ENCODE data around the gene CD1E.
"Not testable (repeated sequence)": the region's sequence is repeated elsewhere in the genome, so short reads cannot be mapped to it uniquely, and the experiment has no call there.

CD1E gene

DNA sequence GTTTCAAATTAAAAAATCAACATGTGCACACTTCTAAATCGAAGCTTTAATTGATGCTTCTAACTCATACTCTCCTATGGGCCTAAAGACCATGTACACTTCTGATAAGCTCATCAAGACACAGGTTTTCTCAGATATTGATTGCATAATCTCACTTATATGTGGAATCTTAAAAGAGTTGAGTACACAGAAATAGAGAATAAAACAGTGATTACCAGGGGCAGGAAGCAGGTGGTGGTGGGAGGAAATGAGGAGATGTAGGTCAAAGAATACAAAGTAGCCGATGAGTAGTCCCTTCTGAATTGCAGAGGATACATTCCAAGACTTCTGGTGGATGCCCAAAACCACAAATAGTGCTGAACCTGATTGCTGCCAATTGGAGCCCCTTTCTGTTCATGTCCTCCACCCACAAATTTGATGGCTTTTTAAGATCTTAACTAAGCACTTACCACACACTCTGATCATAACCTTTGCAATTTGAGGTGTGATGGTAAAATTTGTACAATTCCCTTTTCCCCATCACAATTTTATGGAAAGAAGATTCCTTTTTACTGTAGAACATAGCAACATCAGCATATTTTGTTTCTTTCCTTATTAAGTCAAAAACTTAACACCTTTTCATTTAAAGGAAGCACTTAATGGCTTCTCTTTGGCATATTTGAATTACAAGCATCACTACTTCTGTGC is 19.0 kb upstream of the CD1E start:
- no peak for TF ChIP-seq POLR2A (IDR thresholded peaks at IDR 0.05; ENCODE audit: low read length)
- DNase-seq: no peak

DNA sequence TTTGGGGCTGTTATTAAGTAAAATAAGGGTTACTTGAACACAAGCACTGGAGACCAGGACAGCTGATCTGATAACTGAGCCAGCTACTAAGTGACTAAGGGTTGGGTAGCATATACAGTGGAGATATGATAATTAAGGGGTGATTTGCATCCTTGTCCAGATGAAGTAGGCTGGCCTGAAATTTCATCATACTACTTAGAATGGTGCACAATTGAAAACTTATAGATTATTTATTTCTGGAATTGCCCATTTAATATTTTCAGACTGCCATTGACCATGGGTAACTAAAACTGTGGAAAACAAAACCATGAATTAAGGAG is 18.5 kb upstream of the CD1E start:
- DNase-seq: peak in 1 of 2 experiments; percentile 23
- TF ChIP-seq GATA1 (IDR thresholded peaks at IDR 0.05; ENCODE audit: low read depth, low read length) (no peak), POLR2A (IDR thresholded peaks at IDR 0.05; ENCODE audit: low read length) (no peak)

DNA sequence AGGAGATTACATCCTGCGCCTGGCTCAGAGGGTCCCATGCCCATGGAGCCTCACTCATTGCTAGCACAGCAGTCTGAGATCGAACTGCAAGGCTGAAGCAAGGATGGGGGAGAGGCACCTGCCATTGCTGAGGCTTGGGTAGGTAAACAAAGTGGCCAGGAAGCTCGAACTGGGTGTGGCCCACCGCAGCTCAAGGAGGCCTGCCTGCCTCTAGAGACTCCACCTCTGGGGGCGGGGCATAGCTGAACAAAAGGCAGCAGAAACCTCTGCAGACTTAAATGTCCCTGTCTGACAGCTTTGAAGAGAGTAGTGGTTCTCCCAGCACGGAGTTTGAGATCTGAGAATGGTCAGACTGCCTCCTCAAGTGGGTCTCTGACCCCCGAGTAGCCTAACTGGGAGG is 17.3 kb upstream of the CD1E start:
- not testable (repeated sequence) for DNase-seq

DNA sequence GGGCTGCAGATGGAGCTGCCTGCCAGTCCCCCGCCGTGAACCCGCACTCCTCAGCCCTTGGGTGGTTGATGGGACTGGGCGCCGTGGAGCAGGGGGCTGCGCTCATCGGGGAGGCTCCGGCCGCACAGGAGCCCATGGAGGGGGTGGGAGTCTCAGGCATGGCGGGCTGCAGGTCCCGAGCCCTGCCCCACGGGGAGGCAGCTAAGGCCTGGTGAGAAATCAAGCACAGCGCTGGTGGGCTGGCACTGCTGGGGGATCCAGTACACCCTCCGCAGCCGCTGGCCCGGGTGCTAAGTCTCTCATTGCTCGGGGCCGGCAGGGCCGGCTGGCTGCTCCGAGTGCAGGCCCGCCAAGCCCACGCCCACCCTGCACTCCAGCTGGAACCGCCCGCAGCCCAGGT is 4.7 kb upstream of the CD1E start:
- DNase-seq: not testable (repeated sequence)

DNA sequence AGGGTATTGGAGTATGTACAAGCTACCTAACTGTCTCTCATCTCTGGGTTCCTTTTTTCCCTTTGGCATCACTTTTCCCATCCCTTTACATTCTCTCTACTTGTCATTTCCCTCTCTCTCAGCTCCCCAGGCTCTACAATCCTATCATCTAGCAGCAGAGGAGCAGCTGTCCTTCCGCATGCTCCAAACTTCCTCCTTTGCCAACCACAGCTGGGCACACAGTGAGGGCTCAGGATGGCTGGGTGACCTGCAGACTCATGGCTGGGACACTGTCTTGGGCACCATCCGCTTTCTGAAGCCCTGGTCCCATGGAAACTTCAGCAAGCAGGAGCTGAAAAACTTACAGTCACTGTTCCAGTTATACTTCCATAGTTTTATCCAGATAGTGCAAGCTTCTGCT is 561 bp downstream of the CD1E start:
- TF ChIP-seq POLR2A (IDR thresholded peaks at IDR 0.05; ENCODE audit: low read length) (no peak), GATA1 (IDR thresholded peaks at IDR 0.05; ENCODE audit: low read depth, low read length) (no peak)
- no peak for DNase-seq

DNA sequence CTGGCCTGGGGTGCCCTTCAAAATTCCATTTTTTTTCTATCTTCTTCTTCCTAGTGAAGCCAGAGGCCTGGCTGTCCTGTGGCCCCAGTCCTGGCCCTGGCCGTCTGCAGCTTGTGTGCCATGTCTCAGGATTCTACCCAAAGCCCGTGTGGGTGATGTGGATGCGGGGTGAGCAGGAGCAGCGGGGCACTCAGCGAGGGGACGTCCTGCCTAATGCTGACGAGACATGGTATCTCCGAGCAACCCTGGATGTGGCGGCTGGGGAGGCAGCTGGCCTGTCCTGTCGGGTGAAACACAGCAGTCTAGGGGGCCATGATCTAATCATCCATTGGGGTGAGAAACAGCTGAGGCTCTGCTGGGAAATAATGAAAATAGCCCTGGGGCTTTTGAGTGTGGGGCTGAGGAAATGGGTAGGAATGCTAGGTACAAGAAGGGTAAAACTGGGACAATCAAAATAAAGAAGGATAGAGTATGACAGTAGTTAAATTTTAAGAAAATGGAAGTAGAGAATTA is 2.1 kb downstream of the CD1E start:
- TF ChIP-seq POLR2A (IDR thresholded peaks at IDR 0.05; ENCODE audit: low read length): no peak
- no peak for TF ChIP-seq GATA1 (IDR thresholded peaks at IDR 0.05; ENCODE audit: low read depth, low read length)
- DNase-seq: no peak

DNA sequence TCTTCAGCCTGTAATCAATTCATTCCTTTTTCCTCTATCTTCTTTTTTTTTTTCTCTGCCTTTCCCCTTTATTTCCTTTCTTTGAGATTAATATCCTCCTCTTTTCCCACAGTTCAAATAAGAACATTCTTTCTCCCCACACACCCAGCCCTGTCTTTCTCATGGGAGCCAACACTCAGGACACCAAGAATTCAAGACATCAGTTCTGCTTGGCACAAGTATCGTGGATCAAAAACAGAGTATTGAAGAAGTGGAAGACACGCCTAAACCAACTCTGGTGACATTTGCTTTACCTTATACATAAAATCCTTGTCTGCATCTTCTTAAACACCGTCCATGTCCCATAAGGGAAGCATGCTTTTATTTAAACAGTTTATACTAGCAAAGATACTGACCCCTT is 2.9 kb downstream of the CD1E start:
- TF ChIP-seq GATA1 (IDR thresholded peaks at IDR 0.05; ENCODE audit: low read depth, low read length): no peak
- TF ChIP-seq POLR2A (IDR thresholded peaks at IDR 0.05; ENCODE audit: low read length): no peak
- DNase-seq: no peak

DNA sequence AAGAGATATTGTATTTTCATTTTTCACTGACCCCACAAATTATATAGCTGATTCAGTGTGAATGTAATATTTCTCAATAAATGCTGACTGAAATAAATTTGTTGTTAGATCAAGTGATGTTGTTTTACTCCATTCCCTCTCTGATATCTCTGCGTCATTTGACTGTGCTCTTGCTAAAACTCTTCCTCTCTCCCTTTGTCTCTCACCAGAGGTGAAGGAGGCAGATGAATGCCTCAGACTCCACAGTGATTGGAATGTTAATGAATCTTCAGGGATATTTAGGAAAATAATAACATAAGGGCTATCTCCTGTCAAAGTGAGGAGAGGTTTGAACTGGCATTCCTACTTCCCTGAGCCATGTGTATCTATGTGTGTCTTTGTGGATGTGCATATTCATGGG is 3.7 kb downstream of the CD1E start:
- no peak for TF ChIP-seq POLR2A (IDR thresholded peaks at IDR 0.05; ENCODE audit: low read length)
- no peak for TF ChIP-seq GATA1 (IDR thresholded peaks at IDR 0.05; ENCODE audit: low read depth, low read length)
- DNase-seq: no peak

DNA sequence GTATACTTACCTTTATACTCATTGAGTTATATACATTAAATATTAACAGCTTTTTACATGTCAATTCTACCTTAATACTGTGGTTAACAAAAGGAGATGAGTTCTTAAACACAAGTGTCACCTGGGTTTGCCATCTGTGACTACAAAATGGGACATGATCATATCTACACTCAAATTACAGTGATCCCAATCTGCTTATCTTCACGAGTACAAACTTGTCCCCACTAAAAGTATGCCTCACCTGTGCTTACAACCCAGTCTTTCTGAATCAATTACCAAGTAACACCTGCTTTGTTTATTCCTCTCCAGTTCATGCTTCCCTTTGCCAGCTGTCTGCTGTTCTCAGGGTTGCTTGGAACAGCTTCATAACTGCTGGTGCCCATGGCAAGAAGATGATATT is 8.8 kb downstream of the CD1E start:
- TF ChIP-seq POLR2A (IDR thresholded peaks at IDR 0.05; ENCODE audit: low read length) (no peak), GATA1 (IDR thresholded peaks at IDR 0.05; ENCODE audit: low read depth, low read length) (no peak)
- no peak for DNase-seq

DNA sequence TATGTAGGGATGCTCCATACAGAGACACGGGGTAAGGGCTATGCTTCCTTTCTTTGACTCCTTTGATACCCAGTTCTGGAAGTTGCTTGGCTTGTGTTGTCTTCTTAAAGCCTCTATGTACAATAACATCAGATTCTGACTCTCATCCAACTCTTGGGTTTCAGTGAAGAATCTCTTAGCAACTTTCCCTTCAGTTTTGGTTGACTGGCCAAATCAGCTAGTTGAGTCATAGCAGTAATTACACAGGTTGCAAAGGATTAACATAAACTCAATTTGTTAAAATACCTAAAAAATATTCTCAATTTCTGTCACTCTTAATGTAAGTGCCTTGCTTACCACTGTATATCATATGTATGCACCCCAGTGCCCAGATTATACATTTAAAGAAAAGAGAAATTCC is 9.2 kb downstream of the CD1E start:
- DNase-seq: no peak
- TF ChIP-seq GATA1 (IDR thresholded peaks at IDR 0.05; ENCODE audit: low read depth, low read length): no peak
- TF ChIP-seq POLR2A (IDR thresholded peaks at IDR 0.05; ENCODE audit: low read length): no peak

DNA sequence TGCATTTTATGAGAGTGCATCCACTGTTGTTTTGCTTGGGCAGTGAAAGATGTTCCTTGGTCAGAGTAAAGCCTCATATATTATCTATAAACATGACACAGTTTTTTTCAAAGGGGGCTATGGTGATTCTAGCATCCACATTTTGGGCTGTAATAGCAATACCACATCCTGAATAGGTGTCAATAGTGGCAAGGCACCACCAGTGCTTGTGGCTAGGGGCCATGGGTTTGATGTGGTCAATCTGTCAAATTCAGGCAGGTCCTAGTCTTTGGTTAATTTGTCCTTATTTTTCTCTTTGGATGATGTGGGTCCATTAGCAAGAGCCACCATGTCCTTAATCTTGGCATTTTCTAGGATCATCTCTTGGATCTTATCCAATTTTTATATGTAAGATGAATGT is 13.1 kb downstream of the CD1E start:
- TF ChIP-seq POLR2A (IDR thresholded peaks at IDR 0.05; ENCODE audit: low read length) (no peak), GATA1 (IDR thresholded peaks at IDR 0.05; ENCODE audit: low read depth, low read length) (no peak)
- DNase-seq: no peak

DNA sequence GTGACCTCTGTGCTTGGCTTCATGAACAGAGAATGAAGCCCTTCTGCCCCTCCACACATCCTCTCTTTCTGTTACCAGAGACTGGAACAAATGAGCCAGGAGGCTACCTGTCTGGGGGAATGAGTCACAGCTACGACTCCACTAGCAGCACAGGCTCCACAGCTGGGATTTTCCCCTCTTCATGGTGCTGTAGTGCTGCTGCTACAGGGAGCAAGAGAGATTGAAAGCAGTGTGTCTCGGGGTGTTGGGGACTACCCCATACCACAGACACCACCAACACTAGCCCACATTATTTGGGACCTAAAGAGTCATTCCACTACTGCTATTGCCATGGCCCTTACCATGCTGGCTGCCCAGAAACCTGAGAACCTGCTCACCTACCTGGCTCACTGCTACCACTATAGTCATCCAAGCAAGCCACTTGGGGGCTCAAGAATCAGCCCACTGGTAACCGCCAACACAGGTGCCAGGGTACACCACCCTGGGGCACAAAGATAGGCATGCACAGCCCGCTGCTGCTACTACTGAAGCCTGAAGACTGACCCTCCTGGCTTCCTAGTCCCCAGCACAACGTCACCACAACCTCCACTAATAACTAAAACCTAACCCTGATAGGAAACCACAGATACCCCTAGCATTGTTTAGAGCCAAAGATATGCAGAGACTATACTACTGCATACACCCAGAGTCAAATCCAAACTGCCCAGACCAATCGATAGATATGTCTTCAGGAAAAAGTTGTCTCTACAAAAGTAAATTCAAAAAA is 17.7 kb downstream of the CD1E start:
- no peak for DNase-seq
- TF ChIP-seq POLR2A (IDR thresholded peaks at IDR 0.05; ENCODE audit: low read length) (no peak), GATA1 (IDR thresholded peaks at IDR 0.05; ENCODE audit: low read depth, low read length) (no peak)

DNA sequence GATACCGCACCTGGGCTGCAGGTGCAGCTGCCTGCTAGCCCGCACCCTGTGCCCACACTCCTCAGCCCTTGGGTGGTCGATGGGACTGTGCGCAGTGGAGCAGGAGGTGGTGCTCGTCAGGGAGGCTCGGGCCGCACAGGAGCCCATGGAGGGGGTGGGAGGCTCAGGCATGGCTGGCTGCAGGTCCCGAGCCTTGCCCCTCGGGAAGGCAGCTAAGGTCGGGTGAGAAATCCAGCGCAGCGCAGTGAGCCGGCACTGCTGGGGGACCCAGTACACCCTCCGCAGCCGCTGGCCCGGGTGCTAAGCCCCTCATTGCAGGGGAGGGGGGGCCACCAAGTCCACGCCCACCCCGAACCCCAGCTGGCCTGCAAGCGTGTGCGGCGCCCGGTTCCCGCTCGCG is 20.4 kb downstream of the CD1E start:
- DNase-seq: not testable (repeated sequence)

DNA sequence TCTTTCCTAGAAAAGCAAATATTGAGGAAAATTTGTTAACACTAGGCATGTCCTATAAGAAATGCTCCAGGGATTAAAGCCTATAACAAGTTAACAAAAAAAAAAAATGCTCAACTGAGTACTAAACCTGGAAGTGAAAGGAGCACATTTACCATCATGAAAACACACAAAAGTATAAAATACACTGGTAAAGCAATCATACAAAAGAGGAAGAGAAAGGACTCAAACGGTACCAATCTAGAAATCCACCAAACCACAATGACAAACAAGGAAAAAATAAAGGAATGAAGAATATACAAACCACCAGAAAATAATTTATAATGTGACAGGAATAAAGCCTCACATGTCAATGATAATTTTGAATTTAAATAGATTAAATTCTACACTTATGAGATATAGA is 21.2 kb downstream of the CD1E start:
- no peak for DNase-seq
- TF ChIP-seq POLR2A (IDR thresholded peaks at IDR 0.05; ENCODE audit: low read length) (no peak), GATA1 (IDR thresholded peaks at IDR 0.05; ENCODE audit: low read depth, low read length) (no peak)

DNA sequence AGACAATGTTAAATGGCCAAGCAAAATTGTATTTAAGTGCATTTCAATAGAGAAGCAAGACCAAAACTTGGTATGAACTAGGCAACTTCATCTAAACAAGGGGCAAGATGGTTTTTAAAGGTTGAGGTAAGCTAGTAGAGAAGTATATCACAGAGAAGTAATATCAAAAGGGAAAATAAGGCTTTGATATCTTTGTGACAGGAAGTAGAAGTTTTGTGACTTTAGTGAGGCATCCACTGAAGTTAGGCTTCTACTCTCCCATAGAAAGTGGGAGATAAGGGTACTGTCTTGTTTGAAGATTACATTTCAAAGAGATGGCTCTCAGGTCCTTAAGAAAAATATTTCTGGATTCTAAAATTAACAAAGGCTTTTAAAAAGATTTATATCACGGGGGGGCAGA is 36.6 kb downstream of the CD1E start:
- DNase-seq: no peak
- TF ChIP-seq GATA1 (IDR thresholded peaks at IDR 0.05; ENCODE audit: low read depth, low read length) (no peak), POLR2A (IDR thresholded peaks at IDR 0.05; ENCODE audit: low read length) (no peak)

DNA sequence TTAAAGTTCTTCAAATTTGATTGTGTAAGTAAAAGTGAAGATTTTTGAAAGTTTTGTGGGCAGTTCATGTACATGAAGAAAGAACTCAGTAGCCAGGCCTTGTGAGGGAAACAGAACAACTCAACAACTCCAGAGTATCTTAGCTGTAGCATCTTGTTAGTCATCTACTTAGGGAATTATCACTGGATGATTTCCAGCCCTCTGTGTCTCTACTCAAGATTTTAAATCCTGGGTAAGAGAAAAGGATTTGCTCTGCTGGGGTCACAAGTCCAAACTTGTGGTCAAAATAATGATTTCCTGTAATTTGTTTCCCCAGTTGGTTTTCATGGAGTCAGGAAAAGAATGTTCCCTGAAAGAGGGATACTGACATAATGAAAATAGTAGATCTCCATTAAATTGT is 37.4 kb downstream of the CD1E start:
- DNase-seq: no peak
- TF ChIP-seq GATA1 (IDR thresholded peaks at IDR 0.05; ENCODE audit: low read depth, low read length): no peak
- TF ChIP-seq POLR2A (IDR thresholded peaks at IDR 0.05; ENCODE audit: low read length): no peak

Data from erythroblast (primary cell).